Dermis blood vessel endothelial cell (primary cell): ENCODE results near the gene POLR1G. TPM values are rescaled to one million over a fixed set of nuclear protein-coding genes. Genes with fewer than 3 reads are reported as not detected.
"Not testable (repeated sequence)": the region's sequence is repeated elsewhere in the genome, so short reads cannot be mapped to it uniquely, and the experiment has no call there.

ENCODE experiments used
- DNase-seq: peaks from one replicate; pipeline ENCODE4 v3.0.0; 2010
- total RNA-seq: library from RNA; depleted of rRNA; stranded (reverse); fragments of >200 nt; gene quantifications from 2 replicates; pipeline ENCODE4 v1.2.3, GENCODE V29; 2014

The POLR1G gene
- total RNA-seq, 1 donor from 2014 or later = 9.5 TPM

- DNase-seq = no peak
Observed at GRCh38 chr19:45395821-45396617, 10.4 kb upstream of the POLR1G start.

GRCh38 chr19:45400192-45400591, 6.3 kb upstream of the POLR1G start:
- DNase-seq = no peak

GRCh38 chr19:45401815-45402214, 4.6 kb upstream of the POLR1G start:
- no peak for DNase-seq

GRCh38 chr19:45402298-45403061, 4.0 kb upstream of the POLR1G start:
- DNase-seq = peak; percentile 76

GRCh38 chr19:45403272-45403671, 3.2 kb upstream of the POLR1G start:
- peak; percentile 14 for DNase-seq

GRCh38 chr19:45403781-45404556, 2.5 kb upstream of the POLR1G start:
- DNase-seq = peak; percentile 76

- DNase-seq = peak; percentile 94
Observed at GRCh38 chr19:45404557-45405434, 1.6 kb upstream of the POLR1G start, which contains the start of gene PPP1R13L. TSS of gene PPP1R13L (minus strand) at chr19:45405069. CDS start at chr19:45398318, 6,751 bp downstream.

- DNase-seq = peak; percentile 93
Observed at GRCh38 chr19:45405435-45406225, 814 bp upstream of the POLR1G start.

- DNase-seq = no peak
Observed at GRCh38 chr19:45407091-45407375, 589 bp downstream of the POLR1G start.

- not testable (repeated sequence) for DNase-seq
Observed at GRCh38 chr19:45407585-45407984, 1.1 kb downstream of the POLR1G start.

- no peak for DNase-seq
Observed at GRCh38 chr19:45408121-45408520, 1.7 kb downstream of the POLR1G start.

- DNase-seq = no peak
Observed at GRCh38 chr19:45408830-45409556, 2.5 kb downstream of the POLR1G start.

- no peak for DNase-seq
Observed at GRCh38 chr19:45409557-45409920, 3.1 kb downstream of the POLR1G start.

- DNase-seq = not testable (repeated sequence)
Observed at GRCh38 chr19:45410330-45410729, 3.9 kb downstream of the POLR1G start.

GRCh38 chr19:45413497-45413896, 7.1 kb downstream of the POLR1G start:
- no peak for DNase-seq

GRCh38 chr19:45414468-45414867, 8.0 kb downstream of the POLR1G start:
- DNase-seq = no peak

GRCh38 chr19:45417151-45417550, 10.7 kb downstream of the POLR1G start:
- DNase-seq = no peak

GRCh38 chr19:45418802-45419201, 12.4 kb downstream of the POLR1G start:
- no peak for DNase-seq

GRCh38 chr19:45419396-45419795, 13.0 kb downstream of the POLR1G start:
- no peak for DNase-seq

GRCh38 chr19:45419895-45420294, 13.5 kb downstream of the POLR1G start:
- DNase-seq = no peak

GRCh38 chr19:45420356-45420755, 13.9 kb downstream of the POLR1G start:
- DNase-seq = no peak
